HEK293T (cell line): ENCODE data around the gene FAM50A.

Source experiments
- BHLHE40 ChIP-seq: fragments of 450-650 bp; IDR thresholded peaks from 2 replicates; pipeline ENCODE4 v1.6.1; 2016; ENCODE audit warnings: mild to moderate bottlenecking, moderate library complexity, borderline replicate concordance
- CTBP1 ChIP-seq: fragments of 450-650 bp; IDR thresholded peaks from 2 replicates; pipeline ENCODE4 v1.6.1; 2016; ENCODE audit warnings: borderline replicate concordance
- ELF4 ChIP-seq: fragments of 450-650 bp; IDR thresholded peaks from 2 replicates; pipeline ENCODE4 v1.6.1; 2017; ENCODE audit warnings: antibody characterized with exemption
- FOXA1 ChIP-seq: fragments of 450-650 bp; IDR thresholded peaks from 2 replicates; pipeline ENCODE4 v1.6.1; 2016; ENCODE audit warnings: mild to moderate bottlenecking
- FOXK2 ChIP-seq: fragments of 450-650 bp; IDR thresholded peaks from 2 replicates; pipeline ENCODE4 v1.6.1; 2016; ENCODE audit warnings: mild to moderate bottlenecking
- SP1 ChIP-seq: fragments of 450-650 bp; IDR thresholded peaks from 2 replicates; pipeline ENCODE4 v1.6.1; 2017
- SUZ12 ChIP-seq: fragments of 450-650 bp; IDR thresholded peaks from 2 replicates; pipeline ENCODE4 v1.6.1; 2016; ENCODE audit warnings: mild to moderate bottlenecking
- TF ChIP-seq, protein P1 (sequence below): fragments of 450-650 bp; IDR thresholded peaks from 2 replicates; pipeline ENCODE4 v1.6.1; 2016

- TF ChIP-seq SUZ12, result no peak
- TF ChIP-seq ELF4, result no peak
- no peak for TF ChIP-seq SP1
- no peak for TF ChIP-seq BHLHE40
- TF ChIP-seq, protein P1, sequence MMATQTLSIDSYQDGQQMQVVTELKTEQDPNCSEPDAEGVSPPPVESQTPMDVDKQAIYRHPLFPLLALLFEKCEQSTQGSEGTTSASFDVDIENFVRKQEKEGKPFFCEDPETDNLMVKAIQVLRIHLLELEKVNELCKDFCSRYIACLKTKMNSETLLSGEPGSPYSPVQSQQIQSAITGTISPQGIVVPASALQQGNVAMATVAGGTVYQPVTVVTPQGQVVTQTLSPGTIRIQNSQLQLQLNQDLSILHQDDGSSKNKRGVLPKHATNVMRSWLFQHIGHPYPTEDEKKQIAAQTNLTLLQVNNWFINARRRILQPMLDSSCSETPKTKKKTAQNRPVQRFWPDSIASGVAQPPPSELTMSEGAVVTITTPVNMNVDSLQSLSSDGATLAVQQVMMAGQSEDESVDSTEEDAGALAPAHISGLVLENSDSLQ, result no peak
- no peak for TF ChIP-seq FOXA1
- TF ChIP-seq CTBP1, result no peak
- TF ChIP-seq FOXK2, result no peak
These were observed 4.1 kb upstream of the FAM50A start for GRCh38 chrX:154439841-154440240.
